Ishikawa (cell line): ENCODE measurements around the gene CCHCR1.

Experiments
- CEBPB ChIP-seq: IDR thresholded peaks from 2 replicates; pipeline ENCODE4 v1.6.1; 2012
- CREB1 ChIP-seq: IDR thresholded peaks from 2 replicates; pipeline ENCODE4 v1.6.1; 2012; ENCODE audit warnings: low read depth
- EGR1 ChIP-seq: IDR thresholded peaks from 2 replicates; pipeline ENCODE4 v1.6.1; 2012
- EP300 ChIP-seq: IDR thresholded peaks from 2 replicates; pipeline ENCODE4 v1.6.1; 2012; ENCODE audit warnings: borderline replicate concordance
- FOXM1 ChIP-seq: IDR thresholded peaks from 2 replicates; pipeline ENCODE4 v1.6.1; 2012; ENCODE audit warnings: low read depth, borderline replicate concordance
- NFIC ChIP-seq: IDR thresholded peaks from 2 replicates; pipeline ENCODE4 v1.6.1; 2012
- RAD21 ChIP-seq: IDR thresholded peaks from 2 replicates; pipeline ENCODE4 v1.6.1; 2012; ENCODE audit warnings: low read depth
- TAF1 ChIP-seq: IDR thresholded peaks from 2 replicates; pipeline ENCODE4 v1.6.1; 2012; ENCODE audit warnings: low read depth, mild to moderate bottlenecking
- TCF12 ChIP-seq: IDR thresholded peaks from 2 replicates; pipeline ENCODE4 v1.6.1; 2012; ENCODE audit warnings: low read depth
- TEAD4 ChIP-seq: IDR thresholded peaks from 2 replicates; pipeline ENCODE4 v1.6.1; 2012
- YY1 ChIP-seq: IDR thresholded peaks from 2 replicates; pipeline ENCODE4 v1.6.1; 2012; ENCODE audit warnings: low read depth
- ZBTB7A ChIP-seq: IDR thresholded peaks from 2 replicates; pipeline ENCODE4 v1.6.1; 2012; ENCODE audit warnings: low read depth
- TF ChIP-seq, protein P1 (sequence below): IDR thresholded peaks from 2 replicates; pipeline ENCODE4 v1.6.1; 2012
- TF ChIP-seq, protein P2 (sequence below): IDR thresholded peaks from 2 replicates; pipeline ENCODE4 v1.6.1; 2012; ENCODE audit warnings: low read depth, mild to moderate bottlenecking
- TF ChIP-seq, protein P3 (sequence below): IDR thresholded peaks from 2 replicates; pipeline ENCODE4 v1.6.1; 2012

The CCHCR1 gene

DNA sequence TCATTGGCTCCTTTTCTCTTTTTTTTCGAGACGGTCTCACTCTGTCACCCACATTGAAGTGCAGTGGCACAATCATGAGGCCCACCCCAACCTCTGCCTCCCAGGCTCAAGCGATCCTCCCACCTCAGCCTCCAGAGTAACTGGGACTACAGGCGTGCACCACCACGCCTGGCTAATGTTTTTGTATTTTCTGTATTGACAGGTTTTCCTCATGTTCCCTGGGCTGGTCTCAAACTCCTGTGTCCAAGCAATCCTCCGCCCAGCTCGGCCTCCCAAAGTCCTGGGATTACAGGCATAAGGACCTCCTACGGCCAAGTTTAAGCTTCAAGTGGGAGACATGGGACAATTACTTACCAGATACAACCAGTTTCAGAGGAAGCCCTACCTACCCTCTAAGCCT is 22.3 kb upstream of the CCHCR1 start:
- no peak for TF ChIP-seq CREB1
- TF ChIP-seq, protein P1, sequence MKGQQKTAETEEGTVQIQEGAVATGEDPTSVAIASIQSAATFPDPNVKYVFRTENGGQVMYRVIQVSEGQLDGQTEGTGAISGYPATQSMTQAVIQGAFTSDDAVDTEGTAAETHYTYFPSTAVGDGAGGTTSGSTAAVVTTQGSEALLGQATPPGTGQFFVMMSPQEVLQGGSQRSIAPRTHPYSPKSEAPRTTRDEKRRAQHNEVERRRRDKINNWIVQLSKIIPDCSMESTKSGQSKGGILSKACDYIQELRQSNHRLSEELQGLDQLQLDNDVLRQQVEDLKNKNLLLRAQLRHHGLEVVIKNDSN, result no peak
- TF ChIP-seq CEBPB, result no peak
- TF ChIP-seq, protein P2, sequence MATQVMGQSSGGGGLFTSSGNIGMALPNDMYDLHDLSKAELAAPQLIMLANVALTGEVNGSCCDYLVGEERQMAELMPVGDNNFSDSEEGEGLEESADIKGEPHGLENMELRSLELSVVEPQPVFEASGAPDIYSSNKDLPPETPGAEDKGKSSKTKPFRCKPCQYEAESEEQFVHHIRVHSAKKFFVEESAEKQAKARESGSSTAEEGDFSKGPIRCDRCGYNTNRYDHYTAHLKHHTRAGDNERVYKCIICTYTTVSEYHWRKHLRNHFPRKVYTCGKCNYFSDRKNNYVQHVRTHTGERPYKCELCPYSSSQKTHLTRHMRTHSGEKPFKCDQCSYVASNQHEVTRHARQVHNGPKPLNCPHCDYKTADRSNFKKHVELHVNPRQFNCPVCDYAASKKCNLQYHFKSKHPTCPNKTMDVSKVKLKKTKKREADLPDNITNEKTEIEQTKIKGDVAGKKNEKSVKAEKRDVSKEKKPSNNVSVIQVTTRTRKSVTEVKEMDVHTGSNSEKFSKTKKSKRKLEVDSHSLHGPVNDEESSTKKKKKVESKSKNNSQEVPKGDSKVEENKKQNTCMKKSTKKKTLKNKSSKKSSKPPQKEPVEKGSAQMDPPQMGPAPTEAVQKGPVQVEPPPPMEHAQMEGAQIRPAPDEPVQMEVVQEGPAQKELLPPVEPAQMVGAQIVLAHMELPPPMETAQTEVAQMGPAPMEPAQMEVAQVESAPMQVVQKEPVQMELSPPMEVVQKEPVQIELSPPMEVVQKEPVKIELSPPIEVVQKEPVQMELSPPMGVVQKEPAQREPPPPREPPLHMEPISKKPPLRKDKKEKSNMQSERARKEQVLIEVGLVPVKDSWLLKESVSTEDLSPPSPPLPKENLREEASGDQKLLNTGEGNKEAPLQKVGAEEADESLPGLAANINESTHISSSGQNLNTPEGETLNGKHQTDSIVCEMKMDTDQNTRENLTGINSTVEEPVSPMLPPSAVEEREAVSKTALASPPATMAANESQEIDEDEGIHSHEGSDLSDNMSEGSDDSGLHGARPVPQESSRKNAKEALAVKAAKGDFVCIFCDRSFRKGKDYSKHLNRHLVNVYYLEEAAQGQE, result no peak
- TF ChIP-seq, protein P3, sequence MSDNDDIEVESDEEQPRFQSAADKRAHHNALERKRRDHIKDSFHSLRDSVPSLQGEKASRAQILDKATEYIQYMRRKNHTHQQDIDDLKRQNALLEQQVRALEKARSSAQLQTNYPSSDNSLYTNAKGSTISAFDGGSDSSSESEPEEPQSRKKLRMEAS, result no peak
- no peak for TF ChIP-seq TEAD4
- TF ChIP-seq TAF1, result no peak
- no peak for TF ChIP-seq EP300
- no peak for TF ChIP-seq YY1
- TF ChIP-seq TCF12, result no peak
- TF ChIP-seq RAD21, result no peak

DNA sequence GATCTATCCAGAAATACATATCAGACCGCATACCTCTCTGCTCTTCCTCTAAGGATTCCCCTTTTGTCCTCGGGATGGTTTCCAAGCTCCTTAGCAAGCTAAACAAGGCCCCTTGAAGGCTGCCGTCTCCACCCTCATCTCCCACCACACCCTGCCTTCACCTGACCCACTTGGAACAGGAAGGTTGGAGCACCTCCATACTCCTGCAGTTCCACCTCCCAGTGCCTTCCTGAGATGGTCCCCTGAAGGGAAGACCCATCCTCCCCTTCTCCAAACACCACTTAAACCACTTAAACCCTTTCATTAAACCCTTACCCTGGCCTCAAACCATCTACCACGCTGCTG is 21.4 kb upstream of the CCHCR1 start:
- no peak for TF ChIP-seq ZBTB7A
- TF ChIP-seq, protein P2, result no peak
- no peak for TF ChIP-seq TAF1
- no peak for TF ChIP-seq NFIC
- no peak for TF ChIP-seq CREB1
- TF ChIP-seq, protein P1, result no peak
- no peak for TF ChIP-seq TEAD4
- TF ChIP-seq FOXM1, result no peak
- no peak for TF ChIP-seq TCF12

DNA sequence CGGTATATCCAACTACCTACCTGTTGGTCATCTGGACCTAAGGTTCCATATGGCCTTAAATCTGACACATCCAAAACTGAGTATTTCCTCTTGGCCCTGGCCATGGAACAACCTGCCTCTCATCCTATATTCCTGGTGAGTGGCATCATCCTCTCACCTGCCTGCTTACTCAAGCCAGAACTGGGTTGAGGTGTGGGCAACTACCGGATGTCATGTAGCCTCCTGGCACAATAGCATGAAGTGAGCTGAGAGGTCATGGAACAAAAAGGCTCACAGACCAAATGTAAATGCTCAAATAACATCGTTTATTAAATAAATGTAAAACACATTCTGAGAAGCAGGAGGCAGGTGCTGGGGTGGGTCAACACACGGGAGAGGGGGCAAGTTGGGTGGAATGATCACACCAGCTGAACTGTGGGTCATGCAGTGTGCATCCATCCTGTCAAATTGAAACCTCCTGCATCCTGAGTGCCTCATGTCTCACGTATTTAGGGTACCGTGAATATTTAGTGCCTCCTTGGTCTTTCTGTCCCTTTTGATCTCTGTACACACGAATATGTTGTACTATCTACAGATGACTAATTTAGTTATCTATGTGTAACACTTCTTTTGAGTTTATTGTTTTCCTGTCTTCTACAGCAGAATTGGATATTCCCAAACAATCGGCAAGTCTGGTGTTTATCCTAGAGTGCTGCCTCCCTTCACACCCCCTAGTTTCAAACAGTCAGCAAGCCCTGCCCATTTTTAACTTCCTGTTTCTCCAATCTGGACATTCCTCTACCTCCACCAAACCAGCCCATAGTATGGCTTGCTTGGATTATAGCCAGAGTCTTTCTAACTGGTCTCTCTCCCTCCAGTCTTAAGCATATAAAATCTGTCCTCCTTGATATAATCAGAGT is 20.8 kb upstream of the CCHCR1 start:
- no peak for TF ChIP-seq FOXM1
- no peak for TF ChIP-seq ZBTB7A
- no peak for TF ChIP-seq TEAD4
- TF ChIP-seq NFIC, result no peak
- TF ChIP-seq CEBPB, result no peak
- no peak for TF ChIP-seq RAD21
- TF ChIP-seq, protein P3, result no peak
- TF ChIP-seq, protein P1, result no peak
- no peak for TF ChIP-seq EP300
- TF ChIP-seq YY1, result no peak
- TF ChIP-seq, protein P2, result no peak
- TF ChIP-seq TCF12, result no peak

DNA sequence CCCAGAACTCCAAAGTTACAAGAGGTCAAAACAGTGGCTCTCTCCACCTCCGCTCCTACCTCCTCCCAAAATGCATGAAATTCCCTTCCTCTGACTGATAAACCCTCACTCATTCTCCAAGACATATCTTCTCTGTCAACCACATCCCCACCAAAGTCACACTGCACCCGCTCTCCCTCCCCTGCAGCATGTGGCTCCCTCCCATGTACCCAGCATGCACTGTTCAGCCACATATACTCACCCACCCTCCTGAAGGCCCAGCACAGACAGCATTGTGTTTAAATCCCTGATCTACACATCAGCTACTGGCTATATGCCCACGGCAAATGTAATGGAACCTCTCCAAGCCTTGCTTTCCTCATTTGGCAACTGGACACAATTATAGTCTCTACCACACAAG is 18.4 kb upstream of the CCHCR1 start:
- TF ChIP-seq CEBPB (no peak), RAD21 (no peak), YY1 (no peak), NFIC (no peak), FOXM1 (no peak), EP300 (no peak), EGR1 (no peak), TAF1 (no peak), TCF12 (no peak), CREB1 (no peak), ZBTB7A (no peak)
- TF ChIP-seq, protein P1, result no peak
- TF ChIP-seq, protein P2, result no peak
- TF ChIP-seq, protein P3, result no peak
